Panc1 (cell line): ENCODE measurements around the gene NTN5.

Experiments
- SIN3A ChIP-seq: IDR thresholded peaks from 2 replicates; pipeline ENCODE4 v1.6.1; 2012; ENCODE audit warnings: low read depth, mild to moderate bottlenecking, low read length, moderate library complexity, borderline replicate concordance; ENCODE audit not compliant: insufficient read depth
- TCF7L2 ChIP-seq: IDR thresholded peaks from 2 replicates; pipeline ENCODE4 v1.6.1; 2011; ENCODE audit warnings: mild to moderate bottlenecking, low read depth, low read length, inconsistent platforms
- TF ChIP-seq, protein P1 (sequence below): fragments of 450-650 bp; IDR thresholded peaks from 2 replicates; pipeline ENCODE4 v1.5.1; 2017; ENCODE audit warnings: mild to moderate bottlenecking

DNA sequence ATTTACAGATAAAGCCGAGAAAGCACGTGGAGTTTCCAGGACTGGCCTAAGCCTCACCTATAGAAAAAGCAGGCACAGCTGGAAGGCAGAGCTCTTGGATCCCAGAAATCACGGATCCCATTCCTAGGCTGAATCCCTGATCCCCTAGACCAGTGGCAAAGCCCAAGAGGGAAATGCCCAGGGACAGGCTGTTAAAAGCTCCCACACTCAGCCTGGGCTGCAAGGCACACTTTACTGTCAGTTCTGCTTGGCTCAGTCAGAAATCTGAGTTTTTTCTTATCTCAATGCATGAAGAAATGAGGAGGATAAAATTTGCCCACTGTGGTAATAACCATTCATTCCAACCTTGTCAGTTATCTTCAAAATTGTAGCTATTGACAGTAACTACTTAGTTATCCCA is 15.0 kb upstream of the NTN5 start:
- TF ChIP-seq SIN3A (no peak), TCF7L2 (no peak)
- TF ChIP-seq, protein P1, sequence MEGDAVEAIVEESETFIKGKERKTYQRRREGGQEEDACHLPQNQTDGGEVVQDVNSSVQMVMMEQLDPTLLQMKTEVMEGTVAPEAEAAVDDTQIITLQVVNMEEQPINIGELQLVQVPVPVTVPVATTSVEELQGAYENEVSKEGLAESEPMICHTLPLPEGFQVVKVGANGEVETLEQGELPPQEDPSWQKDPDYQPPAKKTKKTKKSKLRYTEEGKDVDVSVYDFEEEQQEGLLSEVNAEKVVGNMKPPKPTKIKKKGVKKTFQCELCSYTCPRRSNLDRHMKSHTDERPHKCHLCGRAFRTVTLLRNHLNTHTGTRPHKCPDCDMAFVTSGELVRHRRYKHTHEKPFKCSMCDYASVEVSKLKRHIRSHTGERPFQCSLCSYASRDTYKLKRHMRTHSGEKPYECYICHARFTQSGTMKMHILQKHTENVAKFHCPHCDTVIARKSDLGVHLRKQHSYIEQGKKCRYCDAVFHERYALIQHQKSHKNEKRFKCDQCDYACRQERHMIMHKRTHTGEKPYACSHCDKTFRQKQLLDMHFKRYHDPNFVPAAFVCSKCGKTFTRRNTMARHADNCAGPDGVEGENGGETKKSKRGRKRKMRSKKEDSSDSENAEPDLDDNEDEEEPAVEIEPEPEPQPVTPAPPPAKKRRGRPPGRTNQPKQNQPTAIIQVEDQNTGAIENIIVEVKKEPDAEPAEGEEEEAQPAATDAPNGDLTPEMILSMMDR: no peak
